HCT116 (cell line): ENCODE results near the gene VWF. TPM values are rescaled to one million over a fixed set of nuclear protein-coding genes. Genes with fewer than 3 reads are reported as not detected.

Source experiments
- ATAC-seq: fragments of 200-7000 bp; cut with Tn5 transposase; 2 replicates; pipeline ENCODE4 v1.9.1; 2020; ENCODE audit warnings: mild to moderate bottlenecking, moderate library complexity
- BruUV-seq: library from RNA; stranded (reverse); fragments of 400-500 nt; replicated peaks from 2 replicates; lab custom pipeline; 2021; lab: Mats Ljungman, UMichigan
- CTCF ChIA-PET: fragments of 300-600 bp; sonication (Branson Sonifier 250); formaldehyde crosslinking; loops from one replicate; lab custom pipeline; 2021; ENCODE audit warnings: antibody characterized with exemption; lab: Charles Lee
- POLR2A ChIA-PET: fragments of 300-600, 350-600 bp; sonication (Branson Sonifier 250); formaldehyde crosslinking; loops from one replicate; lab custom pipeline; 2021; ENCODE audit warnings: antibody characterized with exemption; lab: Charles Lee
- RAD21 ChIA-PET, 2 experiments: fragments of 300-600 bp; sonication (Branson Sonifier 250); formaldehyde crosslinking; loops; one replicate each; lab custom pipeline; 2023; ENCODE audit warnings: low total read pairs in 2 of 2; ENCODE audit not compliant: uncharacterized antibody in 2 of 2, unreplicated experiment in 2 of 2, low non-redundant PET in 1 of 2; lab: Charles Lee
- DNase-seq: peaks from one replicate; pipeline ENCODE4 v3.0.0-alpha.2; 2010; ENCODE audit warnings: low read depth, low spot score
- H2AFZ ChIP-seq: fragments of 200-600 bp; shearing (Covaris generic), sonication (generic); 2 replicates; pipeline ENCODE4 v1.6.1; 2017; ENCODE audit warnings: low read depth, mixed run types, mixed read lengths, antibody characterized with exemption, low read length; ENCODE audit not compliant: poor library complexity, severe bottlenecking
- H3K27ac ChIP-seq: 2 replicates; pipeline ENCODE4 v1.5.1; 2012; ENCODE audit warnings: low read depth, low read length
- H3K27me3 ChIP-seq: fragments of 200-600 bp; sonication (generic); 2 replicates; pipeline ENCODE4 v1.6.1; 2016; ENCODE audit warnings: mixed run types, low read length, mixed read lengths; ENCODE audit not compliant: insufficient read depth
- H3K36me3 ChIP-seq, 2 experiments: fragments of 200-500 bp in 1 of 2; fragments of 200-600 bp in 1 of 2; sonication (Bioruptor generic) in 1 of 2; sonication (generic) in 1 of 2; 2 replicates each; pipeline versions ENCODE4 v1.5.1 to v1.6.1; 2014 to 2016; ENCODE audit warnings: low read length in 2 of 2, inconsistent platforms in 1 of 2, mixed read lengths in 1 of 2, mixed run types in 1 of 2; ENCODE audit not compliant: insufficient read depth in 2 of 2, control insufficient read depth in 1 of 2
- H3K4me1 ChIP-seq, 2 experiments: fragments of 200-600 bp in 1 of 2; sonication (generic) in 1 of 2; 2 replicates each; pipeline versions ENCODE4 v1.5.1 to v1.6.1; 2012 to 2017; ENCODE audit warnings: low read length in 2 of 2, inconsistent platforms in 1 of 2, mild to moderate bottlenecking in 1 of 2, mixed read lengths in 1 of 2, mixed run types in 1 of 2, moderate library complexity in 1 of 2; ENCODE audit not compliant: insufficient read depth in 2 of 2, control insufficient read depth in 1 of 2
- H3K4me2 ChIP-seq: fragments of 200-600 bp; sonication (generic); 2 replicates; pipeline ENCODE4 v1.6.1; 2017; ENCODE audit warnings: mixed run types, low read length, mixed read lengths
- H3K4me3 ChIP-seq, 2 experiments: fragments of 200-600 bp in 1 of 2; sonication (generic) in 1 of 2; replicated peaks in 1 of 2; 2 replicates each; pipeline ENCODE4 v1.5.1; 2011 to 2016; ENCODE audit warnings: low read length in 2 of 2, control low read depth in 1 of 2, low read depth in 1 of 2, mild to moderate bottlenecking in 1 of 2, mixed read lengths in 1 of 2, mixed run types in 1 of 2
- H3K79me2 ChIP-seq: fragments of 200-600 bp; sonication (generic); 2 replicates; pipeline ENCODE4 v1.6.1; 2017; ENCODE audit warnings: mild to moderate bottlenecking, mixed run types, low read length, moderate library complexity, mixed read lengths; ENCODE audit not compliant: insufficient read depth
- H3K9ac ChIP-seq: fragments of 200-600 bp; sonication (generic); 2 replicates; pipeline ENCODE4 v1.6.1; 2016; ENCODE audit warnings: low read length, mixed read lengths
- H3K9me2 ChIP-seq: fragments of 200-600 bp; sonication (generic), shearing (Covaris generic); 2 replicates; pipeline ENCODE4 v1.6.1; 2017; ENCODE audit warnings: mixed run types, mild to moderate bottlenecking, moderate library complexity; ENCODE audit not compliant: insufficient read depth
- H3K9me3 ChIP-seq, 2 experiments: fragments of 200-500 bp in 1 of 2; fragments of 200-600 bp in 1 of 2; sonication (Bioruptor generic) in 1 of 2; sonication (generic) in 1 of 2; 2 replicates each; pipeline ENCODE4 v1.6.1; 2014 to 2017; ENCODE audit warnings: low read length in 2 of 2, mixed read lengths in 2 of 2, inconsistent platforms in 1 of 2, low read depth in 1 of 2, mild to moderate bottlenecking in 1 of 2, mixed run types in 1 of 2, moderate library complexity in 1 of 2; ENCODE audit not compliant: control insufficient read depth in 1 of 2, insufficient read depth in 1 of 2
- H4K20me1 ChIP-seq: fragments of 200-600 bp; sonication (generic), shearing (Covaris generic); 2 replicates; pipeline ENCODE4 v1.6.1; 2017; ENCODE audit warnings: mixed run types, mild to moderate bottlenecking, moderate library complexity; ENCODE audit not compliant: insufficient read depth
- ELF1 ChIP-seq: IDR thresholded peaks from 2 replicates; pipeline ENCODE4 v1.6.1; 2012; ENCODE audit warnings: low read depth, borderline replicate concordance
- POLR2AphosphoS5 ChIP-seq: IDR thresholded peaks from 2 replicates; pipeline ENCODE4 v1.6.1; 2011; ENCODE audit warnings: mild to moderate bottlenecking, low read depth, low read length, moderate library complexity
- SP1 ChIP-seq: IDR thresholded peaks from 2 replicates; pipeline ENCODE4 v1.6.1; 2012; ENCODE audit warnings: low read depth
- SRF ChIP-seq: IDR thresholded peaks from 2 replicates; pipeline ENCODE4 v1.6.1; 2012; ENCODE audit warnings: low read depth
- intact Hi-C: fragments of 100-400 bp; cut with micrococcal nuclease; formaldehyde crosslinking; loops from 2 replicates; pipeline ENCODE4 v1.10.0; 2022
- total RNA-seq: library from RNA; stranded (reverse); gene quantifications from one replicate; pipeline ENCODE4 v1.2.1, GENCODE V29; 2021; ENCODE audit not compliant: unreplicated experiment
- TF ChIP-seq, protein P1 (sequence below), 3 experiments: fragments of 200-600 bp in 1 of 3; sonication (generic) in 1 of 3; IDR thresholded peaks in 2 of 3; conservative IDR thresholded peaks in 1 of 3; 2 replicates each; pipeline ENCODE4 v1.5.1; 2012 to 2017; ENCODE audit warnings: low read depth in 2 of 3, low read length in 2 of 3, antibody characterized with exemption in 1 of 3, borderline replicate concordance in 1 of 3, control low read depth in 1 of 3, mild to moderate bottlenecking in 1 of 3, mixed read lengths in 1 of 3, mixed run types in 1 of 3, moderate library complexity in 1 of 3; ENCODE audit not compliant: insufficient read depth in 1 of 3
- TF ChIP-seq, protein P2 (sequence below): IDR thresholded peaks from 2 replicates; pipeline ENCODE4 v1.6.1; 2011; ENCODE audit warnings: mild to moderate bottlenecking, low read length, moderate library complexity; ENCODE audit not compliant: insufficient replicate concordance; ENCODE audit errors: extremely low read depth

VWF gene
- total RNA-seq, 1 experiment from 2014 or later: 0.57 TPM

DNA sequence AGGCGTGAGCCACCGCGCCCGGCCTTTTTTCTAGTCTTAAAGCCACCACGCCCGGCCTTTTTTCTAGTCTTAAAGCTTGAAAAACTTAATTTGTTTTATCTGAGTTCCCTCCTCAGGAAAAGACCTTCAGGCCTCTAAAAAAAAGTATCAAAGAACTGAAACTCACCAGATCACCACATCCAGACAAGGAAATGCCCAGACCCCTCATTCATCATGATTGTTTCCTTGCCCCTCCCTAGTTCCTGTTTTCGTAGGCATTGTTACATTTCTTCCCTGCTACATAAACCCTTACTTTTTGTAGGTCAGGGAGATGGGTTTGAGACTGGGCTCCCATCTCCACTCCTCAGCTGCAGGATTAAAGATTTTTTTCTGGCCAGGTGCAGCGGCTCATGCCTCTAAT lies 21.1 kb upstream of the VWF start:
- Histone ChIP-seq H4K20me1 (no peaks in the 10 kb centered on the region), H3K36me3 (no peaks in the 10 kb centered on the region), H3K9me2 (no peaks in the 10 kb centered on the region), H3K27ac (no peak overlapping the region), H3K4me1 (no peaks in the 10 kb centered on the region), H3K4me3 (no peak overlapping the region), H3K4me2 (no peak overlapping the region), H2AFZ (no peak overlapping the region), H3K9me3 (no peaks in the 10 kb centered on the region), H3K9ac (no peak overlapping the region), H3K27me3 (no peaks in the 10 kb centered on the region), H3K79me2 (no peaks in the 10 kb centered on the region)
- DNase-seq: no peak
- ChIA-PET CTCF (no interaction called here), POLR2A (no interaction called here), RAD21 (no interaction called here)
- no peak for ATAC-seq
- intact Hi-C loops: no loop called here
- no peak for TF ChIP-seq ELF1
- no peak for TF ChIP-seq POLR2AphosphoS5
- TF ChIP-seq SRF: no peak
- TF ChIP-seq, protein P1, sequence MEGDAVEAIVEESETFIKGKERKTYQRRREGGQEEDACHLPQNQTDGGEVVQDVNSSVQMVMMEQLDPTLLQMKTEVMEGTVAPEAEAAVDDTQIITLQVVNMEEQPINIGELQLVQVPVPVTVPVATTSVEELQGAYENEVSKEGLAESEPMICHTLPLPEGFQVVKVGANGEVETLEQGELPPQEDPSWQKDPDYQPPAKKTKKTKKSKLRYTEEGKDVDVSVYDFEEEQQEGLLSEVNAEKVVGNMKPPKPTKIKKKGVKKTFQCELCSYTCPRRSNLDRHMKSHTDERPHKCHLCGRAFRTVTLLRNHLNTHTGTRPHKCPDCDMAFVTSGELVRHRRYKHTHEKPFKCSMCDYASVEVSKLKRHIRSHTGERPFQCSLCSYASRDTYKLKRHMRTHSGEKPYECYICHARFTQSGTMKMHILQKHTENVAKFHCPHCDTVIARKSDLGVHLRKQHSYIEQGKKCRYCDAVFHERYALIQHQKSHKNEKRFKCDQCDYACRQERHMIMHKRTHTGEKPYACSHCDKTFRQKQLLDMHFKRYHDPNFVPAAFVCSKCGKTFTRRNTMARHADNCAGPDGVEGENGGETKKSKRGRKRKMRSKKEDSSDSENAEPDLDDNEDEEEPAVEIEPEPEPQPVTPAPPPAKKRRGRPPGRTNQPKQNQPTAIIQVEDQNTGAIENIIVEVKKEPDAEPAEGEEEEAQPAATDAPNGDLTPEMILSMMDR (IDR thresholded peaks at IDR 0.05 in 2 of 3, conservative IDR thresholded peaks at IDR 0.05 in 1 of 3; ENCODE audit: borderline replicate concordance in 1 of 3, insufficient read depth in 1 of 3, low read depth in 2 of 3, low read length in 2 of 3): no peak
- no peak for TF ChIP-seq SP1
- TF ChIP-seq, protein P2, sequence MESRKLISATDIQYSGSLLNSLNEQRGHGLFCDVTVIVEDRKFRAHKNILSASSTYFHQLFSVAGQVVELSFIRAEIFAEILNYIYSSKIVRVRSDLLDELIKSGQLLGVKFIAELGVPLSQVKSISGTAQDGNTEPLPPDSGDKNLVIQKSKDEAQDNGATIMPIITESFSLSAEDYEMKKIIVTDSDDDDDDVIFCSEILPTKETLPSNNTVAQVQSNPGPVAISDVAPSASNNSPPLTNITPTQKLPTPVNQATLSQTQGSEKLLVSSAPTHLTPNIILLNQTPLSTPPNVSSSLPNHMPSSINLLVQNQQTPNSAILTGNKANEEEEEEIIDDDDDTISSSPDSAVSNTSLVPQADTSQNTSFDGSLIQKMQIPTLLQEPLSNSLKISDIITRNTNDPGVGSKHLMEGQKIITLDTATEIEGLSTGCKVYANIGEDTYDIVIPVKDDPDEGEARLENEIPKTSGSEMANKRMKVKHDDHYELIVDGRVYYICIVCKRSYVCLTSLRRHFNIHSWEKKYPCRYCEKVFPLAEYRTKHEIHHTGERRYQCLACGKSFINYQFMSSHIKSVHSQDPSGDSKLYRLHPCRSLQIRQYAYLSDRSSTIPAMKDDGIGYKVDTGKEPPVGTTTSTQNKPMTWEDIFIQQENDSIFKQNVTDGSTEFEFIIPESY: no peak
- BruUV-seq: no TSS peak
